GM18499 (cell line): Measurements from ENCODE around the gene LRRC61.
"Not testable (repeated sequence)": the region's sequence is repeated elsewhere in the genome, so short reads cannot be mapped to it uniquely, and the experiment has no call there.

Source experiments
- ATAC-seq: cut with Tn5 transposase; IDR thresholded peaks from one replicate; pipeline ENCODE4 v1.9.1; 2021; ENCODE audit warnings: moderate number of reproducible peaks; ENCODE audit not compliant: insufficient read depth, unreplicated experiment

Gene LRRC61

GRCh38 chr7:150379441-150380379 lies 56.6 kb downstream of the LRRC61 start:
- ATAC-seq = peak; percentile 19

DNA sequence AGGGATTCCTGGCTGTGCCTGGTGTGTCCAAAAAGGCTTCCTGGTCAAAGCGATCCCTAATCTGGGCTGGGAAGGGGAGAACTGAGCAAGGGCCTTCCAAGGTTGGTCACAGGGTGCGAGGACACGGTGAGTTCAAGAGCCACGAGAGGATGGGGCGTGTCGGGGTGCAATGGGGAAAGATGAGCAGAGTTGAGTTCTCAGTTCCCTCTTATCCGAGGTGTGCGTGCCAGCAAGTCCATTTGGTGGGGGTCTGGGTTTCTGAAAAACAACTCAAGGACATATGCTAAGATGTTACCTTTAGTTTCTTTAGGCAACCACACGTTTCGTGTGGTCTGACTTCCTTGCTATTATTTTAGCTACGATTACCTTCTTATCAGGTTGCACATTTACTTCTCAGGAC lies 57.3 kb downstream of the LRRC61 start:
- ATAC-seq = no peak

- ATAC-seq = no peak
These were observed 57.9 kb downstream of the LRRC61 start for GRCh38 chr7:150381096-150381495.

DNA sequence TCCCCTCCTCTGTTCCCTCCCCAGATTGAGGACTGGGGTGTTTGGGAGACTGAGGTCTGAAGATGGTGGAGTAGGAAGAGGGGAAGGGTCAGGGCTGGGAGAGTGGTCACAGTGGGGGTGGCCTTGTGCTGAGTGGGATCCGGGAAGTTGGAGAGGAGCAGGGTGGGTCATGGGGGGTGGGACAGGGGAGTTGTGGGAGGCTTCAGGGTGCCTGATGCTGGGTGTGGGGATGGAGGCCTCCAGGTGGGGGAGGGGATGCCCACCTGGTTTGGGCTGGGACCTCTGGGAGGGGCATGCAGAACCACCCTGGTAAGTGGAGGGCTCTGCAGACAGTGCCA lies 58.6 kb downstream of the LRRC61 start:
- no peak for ATAC-seq

DNA sequence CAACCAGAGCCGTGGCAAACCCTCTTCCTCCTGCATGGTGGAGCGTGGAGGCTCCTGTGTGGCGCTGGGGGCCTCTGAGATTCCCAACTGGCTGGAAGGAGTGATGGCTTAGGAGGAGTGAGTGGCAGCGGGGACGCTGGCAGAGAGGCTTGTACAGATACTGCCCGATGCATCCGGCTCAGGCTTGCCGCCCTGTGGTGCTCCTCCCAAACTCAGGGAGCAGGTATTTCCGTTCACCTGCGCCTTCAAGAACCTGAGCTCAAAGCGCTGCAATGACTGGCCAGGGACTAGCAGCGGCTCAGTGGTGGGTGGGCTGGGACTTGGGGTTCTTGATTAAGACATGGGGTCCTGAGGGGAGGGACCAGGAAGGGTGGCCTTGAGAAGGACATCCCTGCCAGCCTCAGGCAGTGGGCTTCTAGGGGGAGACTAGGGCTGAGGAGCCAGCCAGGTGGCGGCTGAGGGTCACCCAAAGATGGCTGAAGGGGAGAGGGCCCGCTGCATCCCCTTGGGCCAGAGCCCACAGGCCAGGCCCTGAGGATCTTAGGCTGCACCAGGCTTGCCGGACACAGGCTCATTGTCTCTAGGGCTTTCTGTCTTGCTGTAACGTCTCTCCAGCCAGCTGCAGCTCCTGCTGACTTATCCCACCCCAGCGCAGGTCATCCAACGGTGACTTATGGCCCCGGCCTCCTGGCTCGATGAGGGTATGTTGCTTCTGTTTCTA lies 59.1 kb downstream of the LRRC61 start:
- no peak for ATAC-seq

GRCh38 chr7:150382844-150383225 lies 59.7 kb downstream of the LRRC61 start:
- no peak for ATAC-seq

- ATAC-seq = no peak
These were observed 60.7 kb downstream of the LRRC61 start for GRCh38 chr7:150383710-150384397.

- no peak for ATAC-seq
These were observed 61.5 kb downstream of the LRRC61 start for GRCh38 chr7:150384406-150385301.

- ATAC-seq = no peak
These were observed 62.2 kb downstream of the LRRC61 start for GRCh38 chr7:150385302-150385723.

GRCh38 chr7:150385884-150386283 lies 62.7 kb downstream of the LRRC61 start:
- ATAC-seq = not testable (repeated sequence)
